Loucy (cell line): ENCODE data around the gene DAB1.

Source experiments
- EZH2phosphoT487 ChIP-seq: fragments of 200-600 bp; IDR thresholded peaks from 2 replicates; pipeline ENCODE4 v1.6.1; 2018; ENCODE audit warnings: antibody characterized with exemption, mild to moderate bottlenecking, moderate library complexity, borderline replicate concordance
- TF ChIP-seq, protein P1 (sequence below): fragments of 200-600 bp; sonication (generic); conservative IDR thresholded peaks from 2 replicates; pipeline ENCODE4 v1.5.1; 2014; ENCODE audit warnings: mild to moderate bottlenecking, antibody characterized with exemption, low read length

- TF ChIP-seq, protein P1, sequence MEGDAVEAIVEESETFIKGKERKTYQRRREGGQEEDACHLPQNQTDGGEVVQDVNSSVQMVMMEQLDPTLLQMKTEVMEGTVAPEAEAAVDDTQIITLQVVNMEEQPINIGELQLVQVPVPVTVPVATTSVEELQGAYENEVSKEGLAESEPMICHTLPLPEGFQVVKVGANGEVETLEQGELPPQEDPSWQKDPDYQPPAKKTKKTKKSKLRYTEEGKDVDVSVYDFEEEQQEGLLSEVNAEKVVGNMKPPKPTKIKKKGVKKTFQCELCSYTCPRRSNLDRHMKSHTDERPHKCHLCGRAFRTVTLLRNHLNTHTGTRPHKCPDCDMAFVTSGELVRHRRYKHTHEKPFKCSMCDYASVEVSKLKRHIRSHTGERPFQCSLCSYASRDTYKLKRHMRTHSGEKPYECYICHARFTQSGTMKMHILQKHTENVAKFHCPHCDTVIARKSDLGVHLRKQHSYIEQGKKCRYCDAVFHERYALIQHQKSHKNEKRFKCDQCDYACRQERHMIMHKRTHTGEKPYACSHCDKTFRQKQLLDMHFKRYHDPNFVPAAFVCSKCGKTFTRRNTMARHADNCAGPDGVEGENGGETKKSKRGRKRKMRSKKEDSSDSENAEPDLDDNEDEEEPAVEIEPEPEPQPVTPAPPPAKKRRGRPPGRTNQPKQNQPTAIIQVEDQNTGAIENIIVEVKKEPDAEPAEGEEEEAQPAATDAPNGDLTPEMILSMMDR, result peak; percentile 45
- TF ChIP-seq EZH2phosphoT487, result no peak
Observed at GRCh38 chr1:56967900-56968832, 455.7 kb downstream of the DAB1 start.
